NCI-H2196 (cell line): Measurements from ENCODE around the gene RBFOX2.
A peak's percentile ranks its signal among the peaks of the same experiment; 100 is the strongest.

Experiments
- DNase-seq: peaks from one replicate; lab custom pipeline; 2025; ENCODE audit not compliant: unreplicated experiment; lab: John Stamatoyannopoulos, UW

RBFOX2 gene

DNA sequence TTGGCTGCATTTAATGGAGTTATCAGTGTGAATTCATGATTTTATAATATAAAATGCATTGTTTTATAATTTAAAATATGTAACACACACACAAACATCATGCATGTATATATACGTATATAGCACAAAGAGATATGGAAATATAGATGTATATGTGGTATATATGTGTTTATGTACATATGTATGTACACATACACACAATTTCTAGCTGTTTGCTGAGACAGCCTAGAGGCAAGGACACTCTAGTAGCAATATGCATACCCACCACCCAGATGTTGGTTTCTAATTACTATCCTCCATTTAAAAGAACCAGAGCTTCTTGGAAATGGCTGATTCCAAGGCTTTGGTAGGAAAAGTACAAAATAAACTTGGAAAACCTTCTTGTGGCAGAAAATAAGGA, 50.4 kb downstream of the RBFOX2 start:
- DNase-seq, result no peak

DNA sequence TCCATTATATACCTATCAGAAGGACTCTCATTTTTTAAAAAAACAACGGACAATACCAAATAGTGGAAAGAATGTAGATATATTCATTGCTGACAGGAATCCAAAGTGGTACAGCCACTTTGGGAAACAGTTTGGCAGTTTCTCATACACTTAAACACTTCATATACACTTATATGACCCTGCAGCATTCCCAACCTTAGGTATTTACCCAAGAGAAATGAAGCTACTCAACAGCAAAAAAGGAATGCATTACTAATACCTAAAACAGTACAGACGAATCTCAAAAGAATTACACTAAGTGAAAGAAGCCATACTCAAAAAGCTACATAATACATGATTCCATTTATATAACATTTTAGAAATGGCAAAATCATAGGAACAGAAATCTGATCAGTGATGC, 51.5 kb downstream of the RBFOX2 start:
- DNase-seq, result no peak

DNA sequence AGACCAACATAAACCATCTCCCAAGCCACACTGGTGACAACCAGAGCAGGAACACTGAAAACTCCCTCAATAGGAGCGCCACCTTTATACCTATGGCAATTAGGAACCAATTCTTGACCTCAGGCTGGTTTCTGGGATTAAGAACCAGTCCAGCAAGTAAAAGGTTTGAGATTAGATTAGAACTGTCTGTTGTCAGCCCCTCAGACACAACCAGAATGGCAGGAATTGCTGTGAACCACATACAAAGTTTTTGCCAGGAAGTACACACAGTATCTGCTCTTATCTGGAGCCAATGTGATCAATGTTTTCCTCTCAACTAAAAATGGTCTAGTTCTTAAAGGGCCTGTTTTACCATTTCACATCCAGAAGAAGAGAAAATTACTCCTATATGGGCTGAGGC, 55.2 kb downstream of the RBFOX2 start:
- DNase-seq, result no peak

GRCh38 chr22:35972559-35972958, 56.1 kb downstream of the RBFOX2 start:
- DNase-seq, result no peak

DNA sequence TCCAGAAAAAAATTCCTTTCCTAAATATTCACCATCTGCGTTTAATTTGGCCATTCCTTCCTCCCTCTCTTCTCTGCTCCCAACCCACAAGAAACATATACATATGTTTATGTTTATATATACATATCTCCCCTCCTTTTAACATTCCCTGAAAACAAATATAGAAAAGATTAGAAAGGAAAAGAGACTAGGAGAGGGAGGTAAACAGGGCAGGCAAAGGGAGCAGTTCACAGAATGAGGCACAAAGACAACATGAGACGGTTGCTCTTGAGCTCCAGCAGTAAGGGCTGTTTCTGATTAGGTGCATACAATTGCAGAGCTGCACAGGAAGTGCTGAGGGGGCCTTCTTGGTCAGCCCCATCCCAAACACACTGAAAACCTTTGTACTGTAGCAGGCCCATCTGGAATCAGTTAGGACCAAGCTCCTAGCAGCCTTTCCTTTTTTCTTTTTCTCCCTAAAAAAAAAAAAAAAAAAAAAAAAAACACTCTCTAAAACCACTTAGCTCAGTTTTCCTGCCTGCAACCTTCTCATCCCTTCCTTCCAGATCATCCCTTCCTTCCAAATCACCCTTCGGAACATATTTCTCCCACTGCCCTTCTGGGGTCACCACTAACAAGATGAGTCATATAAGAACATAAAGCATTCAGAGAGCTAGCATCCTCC, 57.0 kb downstream of the RBFOX2 start:
- no peak for DNase-seq

DNA sequence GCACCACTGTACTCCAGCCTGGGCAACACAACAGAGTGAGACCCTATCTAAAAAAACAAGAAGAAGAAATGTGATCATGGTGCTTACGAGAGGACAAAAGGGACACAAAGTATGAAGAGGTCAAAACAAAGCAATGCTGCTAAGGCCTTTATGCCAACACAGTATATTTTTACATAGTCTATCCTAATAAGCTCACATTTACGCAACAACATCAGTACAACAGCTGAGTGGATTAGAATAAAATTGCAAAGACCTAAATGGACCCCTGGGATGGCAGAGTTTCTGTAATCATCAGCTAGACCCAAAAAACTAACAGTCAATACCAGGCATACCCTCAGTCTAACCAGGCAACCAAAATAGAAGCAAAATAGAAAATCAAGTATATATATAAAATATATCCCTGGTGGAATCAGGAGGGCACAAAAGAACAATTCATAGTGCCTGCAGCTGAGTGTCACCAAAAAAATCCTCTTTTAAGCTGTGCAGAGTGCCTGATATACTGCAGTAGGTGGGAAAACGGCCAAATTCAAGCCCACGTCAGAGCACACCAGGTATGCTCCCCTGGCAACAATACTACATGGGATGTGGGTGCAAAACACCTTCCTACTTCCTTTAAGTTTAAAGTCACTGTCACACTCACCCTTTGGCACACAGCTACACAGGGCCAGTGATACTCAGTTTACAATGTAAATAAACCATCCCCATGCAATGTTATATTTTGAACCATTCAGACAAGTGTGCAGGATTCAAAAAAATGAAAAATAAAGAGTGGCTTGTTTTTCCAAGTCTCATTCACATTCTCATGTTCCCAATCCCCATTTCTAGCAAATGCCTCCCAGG, 57.8 kb downstream of the RBFOX2 start:
- no peak for DNase-seq

GRCh38 chr22:35967046-35967397, 61.6 kb downstream of the RBFOX2 start:
- no peak for DNase-seq

DNA sequence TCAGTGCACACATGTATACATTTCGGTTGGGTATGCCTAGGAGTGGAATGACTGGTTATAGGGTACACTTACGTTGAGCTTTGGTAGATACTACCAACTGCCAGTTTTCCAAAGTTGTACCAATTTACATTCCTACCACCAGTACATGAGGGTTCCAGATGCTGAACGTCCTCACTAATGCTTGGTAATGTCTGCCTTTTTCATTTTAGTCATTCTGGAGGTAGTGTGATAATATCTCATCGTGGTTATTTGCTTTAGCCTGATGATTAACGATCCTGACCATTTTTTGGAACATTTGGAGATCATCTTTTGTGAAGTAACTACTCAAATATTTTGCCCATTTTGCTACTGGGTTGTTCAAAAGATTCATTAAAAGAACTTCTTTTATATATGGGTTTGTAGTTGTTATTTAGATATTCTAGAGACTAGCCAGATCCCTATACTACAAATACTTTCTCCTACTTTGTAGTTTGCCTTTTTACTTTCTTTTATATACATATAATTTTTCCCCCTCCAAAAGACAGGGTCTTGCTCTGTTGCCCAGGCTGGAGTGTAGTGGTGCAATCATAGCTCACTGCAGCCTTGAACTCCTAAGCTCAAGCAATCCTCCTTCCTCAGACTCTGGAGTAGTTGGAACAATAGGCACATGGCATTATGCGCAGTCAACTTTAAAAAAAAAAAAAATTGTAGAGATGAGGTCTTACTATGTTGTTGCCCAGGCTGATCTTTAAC, 62.1 kb downstream of the RBFOX2 start:
- no peak for DNase-seq

GRCh38 chr22:35963237-35963810, 65.3 kb downstream of the RBFOX2 start:
- DNase-seq, result no peak

- peak; percentile 41 for DNase-seq
These were observed 66.9 kb downstream of the RBFOX2 start for GRCh38 chr22:35961480-35962295.

DNA sequence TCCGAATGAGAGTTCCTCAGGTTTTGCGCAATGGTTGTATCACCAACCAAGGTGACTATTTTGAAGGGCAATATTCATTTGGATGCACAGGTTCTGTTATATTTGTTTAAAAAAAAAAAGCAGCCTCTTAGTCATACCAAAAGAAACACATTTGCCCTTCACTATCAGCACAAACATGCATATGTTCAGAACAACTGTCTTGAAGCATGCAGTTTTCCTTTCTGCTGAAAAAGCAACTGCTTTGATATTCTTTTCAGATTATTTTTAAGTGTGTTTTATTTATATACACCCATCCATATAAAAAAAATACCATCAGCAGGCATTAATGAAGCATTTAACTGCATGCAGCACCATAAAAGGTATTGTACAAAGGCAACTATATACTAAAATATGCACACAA, 67.8 kb downstream of the RBFOX2 start:
- DNase-seq, result no peak

DNA sequence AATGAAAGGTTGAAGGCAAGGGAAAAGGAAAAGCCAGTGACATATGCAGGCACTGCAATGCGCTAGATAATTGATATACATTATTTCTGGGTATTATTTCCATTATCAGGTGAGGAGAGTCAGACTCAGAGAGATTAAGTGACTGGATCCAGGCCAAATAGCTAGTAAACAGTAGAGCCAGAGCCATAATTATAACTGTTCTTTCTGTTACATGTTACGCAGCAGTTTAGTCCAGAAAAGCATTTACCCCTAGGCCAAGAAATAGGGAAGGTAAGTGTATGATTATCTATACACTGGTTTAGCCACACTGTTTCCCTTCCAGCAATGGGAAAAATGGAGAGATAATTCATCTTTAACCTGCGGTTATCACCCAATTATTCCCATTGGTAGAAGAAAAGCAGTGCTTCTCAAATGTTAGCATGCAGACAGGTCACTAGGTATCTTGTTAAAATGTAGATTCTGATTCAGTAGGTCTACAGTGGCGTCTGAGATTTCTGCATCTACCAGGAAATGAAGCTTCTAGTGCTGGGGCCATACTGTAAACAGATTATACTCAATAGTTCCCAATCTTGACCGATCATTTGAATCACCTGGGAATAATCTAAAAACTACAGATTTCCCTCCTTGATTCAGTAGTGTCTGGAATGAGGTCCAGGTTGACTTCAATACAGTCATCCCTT, 69.4 kb downstream of the RBFOX2 start:
- DNase-seq, result no peak

- DNase-seq, result no peak
These were observed 70.3 kb downstream of the RBFOX2 start for GRCh38 chr22:35958334-35958733.

- DNase-seq, result no peak
These were observed 71.0 kb downstream of the RBFOX2 start for GRCh38 chr22:35957589-35957988.

DNA sequence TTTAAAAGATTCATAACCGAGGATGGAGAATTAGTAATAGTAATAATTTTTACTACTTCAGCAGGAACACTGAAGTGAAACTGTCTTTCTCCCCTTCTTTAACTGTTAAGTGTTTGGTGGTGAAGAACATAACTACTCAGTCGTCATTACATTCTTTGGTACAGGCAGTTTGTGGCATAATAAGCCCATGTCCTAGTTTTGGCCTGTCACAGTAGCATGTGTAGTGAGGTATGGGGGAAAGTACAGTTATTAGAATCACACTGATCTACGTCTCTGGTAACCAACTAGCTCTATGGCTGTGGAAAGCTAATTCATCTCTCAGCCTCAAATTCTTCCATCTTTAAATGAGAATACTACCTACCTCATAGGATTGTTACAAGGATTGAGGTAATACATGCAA, 71.8 kb downstream of the RBFOX2 start:
- no peak for DNase-seq

DNA sequence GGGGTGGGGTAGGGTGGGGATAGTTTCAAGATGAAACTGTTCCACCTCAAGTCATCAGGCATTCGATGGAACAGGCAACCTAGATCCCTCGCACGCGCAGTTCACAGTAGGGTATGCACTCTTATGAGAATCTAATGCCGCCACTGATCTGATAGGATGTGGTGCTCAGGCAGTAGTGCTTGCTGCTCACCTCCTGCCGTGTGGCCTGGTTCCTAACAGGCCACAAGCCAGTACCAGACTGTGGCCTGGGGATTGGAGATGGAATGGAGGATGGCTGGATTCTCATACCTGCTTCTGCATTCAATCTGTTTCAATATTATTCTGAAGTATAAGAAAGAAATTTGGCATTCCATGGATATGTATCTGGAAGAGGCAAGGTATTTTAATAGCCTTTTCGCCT, 73.1 kb downstream of the RBFOX2 start:
- no peak for DNase-seq

DNA sequence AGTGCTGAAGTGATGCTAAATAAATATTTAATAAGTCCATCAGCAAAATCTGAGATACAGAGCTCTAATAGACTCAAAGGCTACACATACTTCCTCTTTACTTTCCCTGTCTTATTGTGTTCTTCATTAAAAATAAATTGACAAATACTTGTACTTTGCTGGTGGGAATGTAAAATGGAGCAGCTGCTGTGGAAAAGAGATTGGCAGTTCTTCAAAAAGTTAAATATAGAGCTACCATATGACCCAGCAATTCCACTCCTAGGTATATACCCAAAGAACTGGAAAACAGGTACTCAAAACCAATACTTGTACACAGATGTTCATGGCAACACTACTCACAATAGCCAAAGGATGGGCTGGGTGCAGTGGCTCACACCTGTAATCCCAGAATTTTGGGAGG, 76.0 kb downstream of the RBFOX2 start:
- no peak for DNase-seq

GRCh38 chr22:35950262-35950661, 78.4 kb downstream of the RBFOX2 start:
- no peak for DNase-seq

DNA sequence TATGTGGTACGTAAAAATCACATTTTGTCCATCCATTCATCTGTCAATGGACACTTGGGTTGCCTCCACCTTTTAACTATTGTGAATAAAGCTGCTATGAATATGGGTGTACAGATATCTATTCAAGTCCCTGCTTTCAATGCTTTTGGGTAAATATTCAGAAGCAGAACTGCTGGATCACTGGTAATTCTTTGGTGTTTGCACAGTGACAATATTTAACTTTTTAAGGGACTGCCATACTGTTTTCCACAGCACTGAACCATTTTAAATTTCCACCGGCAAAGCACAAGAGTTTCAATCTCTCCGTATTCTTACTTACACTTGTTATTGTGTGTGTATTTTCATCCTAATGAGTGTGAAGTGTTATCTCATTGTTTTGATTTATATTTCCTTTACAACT, 79.4 kb downstream of the RBFOX2 start:
- DNase-seq, result no peak

- DNase-seq, result no peak
These were observed 80.7 kb downstream of the RBFOX2 start for GRCh38 chr22:35947794-35948425.
